Osteoblast (primary cell): ENCODE data around the gene ATF5. TPM values are rescaled to one million over a fixed set of nuclear protein-coding genes. Genes with fewer than 3 reads are reported as not detected.
A peak's percentile ranks its signal among the peaks of the same experiment; 100 is the strongest.

Source experiments
- DNase-seq: peaks from one replicate; pipeline ENCODE4 v3.0.0; 2011; ENCODE audit warnings: low spot score, mixed read lengths; ENCODE audit not compliant: insufficient read length; ENCODE audit errors: missing footprints
- H2AFZ ChIP-seq: 2 replicates; pipeline ENCODE4 v1.6.0; 2011; ENCODE audit warnings: mild to moderate bottlenecking, low read length
- H3K27ac ChIP-seq: 2 replicates; pipeline ENCODE4 v1.5.1; 2011; ENCODE audit warnings: mild to moderate bottlenecking, low read depth, low read length, moderate library complexity
- H3K27me3 ChIP-seq: 2 replicates; pipeline ENCODE4 v1.6.0; 2012; ENCODE audit warnings: mild to moderate bottlenecking, control low read depth, inconsistent platforms, low read length, moderate library complexity; ENCODE audit not compliant: insufficient read depth
- H3K36me3 ChIP-seq: 2 replicates; pipeline ENCODE4 v1.5.1; 2011; ENCODE audit warnings: mild to moderate bottlenecking, low read length, control low read depth, moderate library complexity; ENCODE audit not compliant: insufficient read depth
- H3K4me1 ChIP-seq: 2 replicates; pipeline ENCODE4 v1.5.1; 2011; ENCODE audit warnings: mild to moderate bottlenecking, low read length, control low read depth, moderate library complexity; ENCODE audit not compliant: insufficient read depth
- H3K4me2 ChIP-seq: 2 replicates; pipeline ENCODE4 v1.6.0; 2011; ENCODE audit warnings: mild to moderate bottlenecking, low read length; ENCODE audit not compliant: insufficient read depth
- H3K4me3 ChIP-seq: fragments of 200-600 bp; sonication (generic); 3 replicates; pipeline ENCODE4 v1.5.1; 2012; ENCODE audit warnings: mild to moderate bottlenecking, low read length, inconsistent platforms; ENCODE audit not compliant: insufficient read depth
- H3K79me2 ChIP-seq: 2 replicates; pipeline ENCODE4 v1.6.0; 2012; ENCODE audit warnings: mild to moderate bottlenecking, low read length, control low read depth, inconsistent platforms; ENCODE audit not compliant: insufficient read depth
- H3K9me3 ChIP-seq: 2 replicates; pipeline ENCODE4 v1.5.1; 2011; ENCODE audit warnings: low read depth, low read length, control low read depth
- H4K20me1 ChIP-seq: 2 replicates; pipeline ENCODE4 v1.6.0; 2012; ENCODE audit warnings: mild to moderate bottlenecking, low read length, control low read depth; ENCODE audit not compliant: insufficient read depth
- total RNA-seq: library from RNA; depleted of rRNA; stranded (reverse); fragments of >200 nt; gene quantifications from 2 replicates; pipeline ENCODE4 v1.2.3, GENCODE V29; 2012
- TF ChIP-seq, protein P1 (sequence below): IDR thresholded peaks from 2 replicates; pipeline ENCODE4 v1.5.1; 2011; ENCODE audit warnings: mild to moderate bottlenecking, low read depth, low read length, moderate library complexity; ENCODE audit errors: extremely low read depth

ATF5 gene
- total RNA-seq, 1 donor, result 8.3 TPM

DNA sequence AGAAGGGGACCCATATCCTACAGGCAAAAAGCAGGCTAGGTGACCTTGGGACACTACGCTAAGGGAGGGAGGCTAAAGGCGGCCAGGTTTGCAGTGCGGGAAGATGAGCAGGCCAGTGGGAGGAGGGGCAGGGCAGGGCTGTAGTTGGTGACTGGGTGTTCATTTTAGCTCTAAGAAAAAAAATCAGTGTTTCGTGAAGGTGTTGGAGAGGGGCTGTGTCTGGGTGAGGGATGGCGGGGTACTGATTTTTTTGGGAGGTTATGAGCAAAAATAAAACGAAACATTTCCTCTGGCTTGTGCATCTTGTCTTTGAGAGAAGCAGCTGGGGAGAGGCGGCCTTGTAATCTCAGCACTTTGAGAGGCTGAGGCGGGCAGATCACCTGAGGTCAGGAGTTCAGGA lies 4.6 kb downstream of the ATF5 start:
- H3K36me3 ChIP-seq, result no peaks in the 10 kb centered on the region
- H3K27ac ChIP-seq, result no peak overlapping the region
- no peak overlapping the region for H2AFZ ChIP-seq
- H3K4me3 ChIP-seq, result no peak overlapping the region
- DNase-seq, result no peak
- peaks cover 6% of the 10 kb centered on the region for H4K20me1 ChIP-seq
- no peaks in the 10 kb centered on the region for H3K27me3 ChIP-seq
- no peaks in the 10 kb centered on the region for H3K9me3 ChIP-seq
- peaks cover 3% of the 10 kb centered on the region for H3K4me1 ChIP-seq
- H3K4me2 ChIP-seq, result no peak overlapping the region
- TF ChIP-seq, protein P1, sequence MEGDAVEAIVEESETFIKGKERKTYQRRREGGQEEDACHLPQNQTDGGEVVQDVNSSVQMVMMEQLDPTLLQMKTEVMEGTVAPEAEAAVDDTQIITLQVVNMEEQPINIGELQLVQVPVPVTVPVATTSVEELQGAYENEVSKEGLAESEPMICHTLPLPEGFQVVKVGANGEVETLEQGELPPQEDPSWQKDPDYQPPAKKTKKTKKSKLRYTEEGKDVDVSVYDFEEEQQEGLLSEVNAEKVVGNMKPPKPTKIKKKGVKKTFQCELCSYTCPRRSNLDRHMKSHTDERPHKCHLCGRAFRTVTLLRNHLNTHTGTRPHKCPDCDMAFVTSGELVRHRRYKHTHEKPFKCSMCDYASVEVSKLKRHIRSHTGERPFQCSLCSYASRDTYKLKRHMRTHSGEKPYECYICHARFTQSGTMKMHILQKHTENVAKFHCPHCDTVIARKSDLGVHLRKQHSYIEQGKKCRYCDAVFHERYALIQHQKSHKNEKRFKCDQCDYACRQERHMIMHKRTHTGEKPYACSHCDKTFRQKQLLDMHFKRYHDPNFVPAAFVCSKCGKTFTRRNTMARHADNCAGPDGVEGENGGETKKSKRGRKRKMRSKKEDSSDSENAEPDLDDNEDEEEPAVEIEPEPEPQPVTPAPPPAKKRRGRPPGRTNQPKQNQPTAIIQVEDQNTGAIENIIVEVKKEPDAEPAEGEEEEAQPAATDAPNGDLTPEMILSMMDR, result no peak
- H3K79me2 ChIP-seq, result peaks cover 6% of the 10 kb centered on the region

GRCh38 chr19:49936549-49936948 lies 7.5 kb downstream of the ATF5 start:
- Histone ChIP-seq H3K4me2 (no peak overlapping the region), H3K27ac (no peak overlapping the region), H3K4me3 (no peak overlapping the region), H4K20me1 (peaks cover 3% of the 10 kb centered on the region), H2AFZ (no peak overlapping the region), H3K36me3 (no peaks in the 10 kb centered on the region), H3K27me3 (peaks cover 4% of the 10 kb centered on the region), H3K9me3 (no peaks in the 10 kb centered on the region), H3K79me2 (no peaks in the 10 kb centered on the region), H3K4me1 (no peaks in the 10 kb centered on the region)
- TF ChIP-seq, protein P1, result no peak
- DNase-seq, result no peak

GRCh38 chr19:49937750-49938381 lies 8.9 kb downstream of the ATF5 start:
- H2AFZ ChIP-seq, result peak overlapping the region; percentile 6
- H3K27me3 ChIP-seq, result peaks cover 5% of the 10 kb centered on the region
- no peaks in the 10 kb centered on the region for H4K20me1 ChIP-seq
- no peaks in the 10 kb centered on the region for H3K36me3 ChIP-seq
- no peaks in the 10 kb centered on the region for H3K9me3 ChIP-seq
- no peak overlapping the region for H3K27ac ChIP-seq
- peak; percentile 96 for DNase-seq
- H3K79me2 ChIP-seq, result no peaks in the 10 kb centered on the region
- TF ChIP-seq, protein P1, result peak; percentile 95
- H3K4me2 ChIP-seq, result peak overlapping the region; percentile 79
- no peaks in the 10 kb centered on the region for H3K4me1 ChIP-seq
- peak overlapping the region; percentile 52 for H3K4me3 ChIP-seq

DNA sequence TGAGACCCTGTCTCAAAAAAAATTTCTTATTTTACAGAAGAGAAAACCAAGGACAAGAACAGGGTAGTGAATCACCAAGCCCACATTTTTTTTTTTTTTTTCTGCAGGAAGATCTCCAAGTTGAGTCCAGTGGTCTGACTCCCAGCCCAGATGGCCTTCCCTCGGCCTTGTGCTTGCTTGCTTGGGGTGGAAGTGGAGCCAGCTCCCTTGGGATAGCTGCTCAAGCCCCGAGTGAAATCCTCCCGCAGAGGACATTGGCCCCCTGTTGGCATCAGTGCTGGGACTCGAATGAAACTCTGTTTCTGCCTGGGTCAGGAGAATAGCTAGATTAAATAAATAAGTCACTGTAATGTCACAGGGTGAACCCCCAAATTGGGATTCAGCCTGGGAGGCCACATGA lies 9.7 kb downstream of the ATF5 start:
- H3K4me1 ChIP-seq, result no peaks in the 10 kb centered on the region
- H2AFZ ChIP-seq, result no peak overlapping the region
- H3K79me2 ChIP-seq, result no peaks in the 10 kb centered on the region
- H4K20me1 ChIP-seq, result no peaks in the 10 kb centered on the region
- H3K4me2 ChIP-seq, result no peak overlapping the region
- no peak overlapping the region for H3K4me3 ChIP-seq
- H3K27me3 ChIP-seq, result peaks cover 11% of the 10 kb centered on the region
- H3K9me3 ChIP-seq, result no peaks in the 10 kb centered on the region
- H3K27ac ChIP-seq, result no peak overlapping the region
- TF ChIP-seq, protein P1, result no peak
- no peaks in the 10 kb centered on the region for H3K36me3 ChIP-seq
- peak; percentile 15 for DNase-seq
